ENCODE results near the gene SMIM45.

The SMIM45 gene

GRCh38 chr22:41915786-41916493 lies 36.0 kb upstream of the SMIM45 start:
- no peak for DNase-seq

- DNase-seq = no peak
Observed at GRCh38 chr22:41916745-41917358, 35.1 kb upstream of the SMIM45 start.

GRCh38 chr22:41917375-41917902 lies 34.5 kb upstream of the SMIM45 start:
- DNase-seq = no peak

GRCh38 chr22:41917903-41918791 lies 33.8 kb upstream of the SMIM45 start:
- DNase-seq = peak; percentile 29 to 52

- peak in 1 of 2 donors; percentile 18 for DNase-seq
Observed at GRCh38 chr22:41919357-41920224, 32.4 kb upstream of the SMIM45 start.

GRCh38 chr22:41920271-41920976 lies 31.5 kb upstream of the SMIM45 start:
- DNase-seq = no peak

GRCh38 chr22:41922328-41922727 lies 29.6 kb upstream of the SMIM45 start:
- no peak for DNase-seq

- no peak for DNase-seq
Observed at GRCh38 chr22:41922940-41923594, 28.9 kb upstream of the SMIM45 start.

- no peak for DNase-seq
Observed at GRCh38 chr22:41923595-41924276, 28.2 kb upstream of the SMIM45 start.

GRCh38 chr22:41925783-41926460 lies 26.0 kb upstream of the SMIM45 start:
- peak; percentile 26 to 39 for DNase-seq

GRCh38 chr22:41927813-41928212 lies 24.1 kb upstream of the SMIM45 start:
- DNase-seq = no peak

- no peak for DNase-seq
Observed at GRCh38 chr22:41928593-41929417, 23.1 kb upstream of the SMIM45 start.

GRCh38 chr22:41929418-41929810 lies 22.5 kb upstream of the SMIM45 start:
- DNase-seq = no peak

GRCh38 chr22:41931701-41932269 lies 20.2 kb upstream of the SMIM45 start:
- no peak for DNase-seq

- DNase-seq = no peak
Observed at GRCh38 chr22:41932353-41932752, 19.6 kb upstream of the SMIM45 start.

GRCh38 chr22:41933411-41934177 lies 18.4 kb upstream of the SMIM45 start:
- DNase-seq = no peak

GRCh38 chr22:41934284-41935014 lies 17.5 kb upstream of the SMIM45 start:
- no peak for DNase-seq

Measured in bone marrow (tissue), 2 donors.